GM13977 (cell line): ENCODE measurements around the gene SARDH.

Experiments used
- DNase-seq: peaks from one replicate; pipeline ENCODE4 v3.0.0; 2012; ENCODE audit warnings: low spot score
- CTCF ChIP-seq: IDR thresholded peaks from 2 replicates; pipeline ENCODE4 v1.5.1; 2012; ENCODE audit warnings: mild to moderate bottlenecking, control low read depth; ENCODE audit not compliant: insufficient read depth; ENCODE audit errors: extremely low read depth, missing control alignments
- in situ Hi-C: fragments of 300-500 bp; cut with MboI; formaldehyde crosslinking; loops from one replicate; pipeline ENCODE4 v1.12.0; 2022; ENCODE audit warnings: low sequenced_read_pairs, low pct_unique_long_range_greater_than_20kb, mixed read lengths, inconsistent platforms; ENCODE audit not compliant: unreplicated experiment

Gene SARDH

GRCh38 chr9:133674091-133674490 is 64.1 kb downstream of the SARDH start:
- in situ Hi-C loops: no loop called here
- no peak for DNase-seq
- TF ChIP-seq CTCF: no peak

GRCh38 chr9:133673258-133673655 is 64.9 kb downstream of the SARDH start:
- in situ Hi-C loops: no loop called here
- DNase-seq: no peak
- TF ChIP-seq CTCF: no peak

GRCh38 chr9:133672503-133673257 is 65.5 kb downstream of the SARDH start:
- DNase-seq: no peak
- in situ Hi-C loops: no loop called here
- TF ChIP-seq CTCF: no peak

- in situ Hi-C loops: no loop called here
- DNase-seq: no peak
- TF ChIP-seq CTCF: no peak
Observed at GRCh38 chr9:133671371-133671770, 66.8 kb downstream of the SARDH start.

GRCh38 chr9:133670466-133670865 is 67.7 kb downstream of the SARDH start:
- no peak for DNase-seq
- in situ Hi-C loops: no loop called here
- TF ChIP-seq CTCF: no peak

GRCh38 chr9:133669182-133669801 is 68.9 kb downstream of the SARDH start:
- no peak for TF ChIP-seq CTCF
- DNase-seq: no peak
- in situ Hi-C loops: no loop called here
